K562 (cell line): Measurements from ENCODE around the gene TMEM107. TPM values are rescaled to one million over a fixed set of nuclear protein-coding genes. Genes with fewer than 3 reads are reported as not detected.

ENCODE experiments used
- BACH1 ChIP-seq: fragments of 200-800 bp; sonication (Bioruptor generic); IDR thresholded peaks from 2 replicates; pipeline ENCODE4 v1.6.1; 2016; ENCODE audit warnings: missing genetic modification characterization, missing compliant biosample characterization
- BRCA1 ChIP-seq, 2 experiments: fragments of 450-650 bp in 1 of 2; sonication (generic) in 1 of 2; formaldehyde crosslinking in 1 of 2; IDR thresholded peaks; 2 replicates each; pipeline versions ENCODE4 v1.5.0 to v1.6.1; 2017 to 2020; ENCODE audit warnings: mild to moderate bottlenecking in 1 of 2, missing genetic modification reagents in 1 of 2
- CHD2 ChIP-seq: IDR thresholded peaks from 2 replicates; pipeline ENCODE4 v1.6.1; 2011; ENCODE audit warnings: low read depth, low read length
- DDX20 ChIP-seq: fragments of 450-650 bp; IDR thresholded peaks from 2 replicates; pipeline ENCODE4 v1.6.1; 2016; ENCODE audit warnings: missing genetic modification characterization, low read depth, mild to moderate bottlenecking, missing compliant biosample characterization, moderate library complexity
- FOXA1 ChIP-seq: fragments of 450-650 bp; IDR thresholded peaks from 2 replicates; pipeline ENCODE4 v1.6.1; 2016; ENCODE audit warnings: mild to moderate bottlenecking, borderline replicate concordance
- IRF1 ChIP-seq: sonication (generic); formaldehyde crosslinking; IDR thresholded peaks from 2 replicates; pipeline ENCODE4 v1.8.0; 2022; ENCODE audit warnings: missing genetic modification reagents, mild to moderate bottlenecking, borderline replicate concordance
- IRF2 ChIP-seq: sonication (generic); formaldehyde crosslinking; IDR thresholded peaks from 2 replicates; pipeline ENCODE4 v1.8.1; 2022; ENCODE audit warnings: mild to moderate bottlenecking, missing genetic modification reagents
- NCOA2 ChIP-seq, 2 experiments: fragments of 450-650 bp; IDR thresholded peaks; 2 replicates each; pipeline ENCODE4 v1.6.1; 2018; ENCODE audit warnings: mild to moderate bottlenecking in 2 of 2, moderate library complexity in 1 of 2; ENCODE audit not compliant: partially characterized antibody in 2 of 2
- PHB ChIP-seq: fragments of 250-450 bp; sonication (Bioruptor Pico); IDR thresholded peaks from 2 replicates; pipeline ENCODE4 v1.5.0; 2021
- PHF21A ChIP-seq: fragments of 450-650 bp; IDR thresholded peaks from 2 replicates; pipeline ENCODE4 v1.6.1; 2017; ENCODE audit warnings: low read depth, borderline replicate concordance
- PML ChIP-seq: IDR thresholded peaks from 2 replicates; pipeline ENCODE4 v1.6.1; 2012; ENCODE audit warnings: low read length, inconsistent platforms
- SMARCA4 ChIP-seq: fragments of 450-650 bp; IDR thresholded peaks from 2 replicates; pipeline ENCODE4 v1.6.1; 2016
- SRSF1 ChIP-seq: fragments of 200-400 bp; formaldehyde crosslinking; IDR thresholded peaks from 2 replicates; pipeline ENCODE4 v1.6.1; 2017; ENCODE audit warnings: mild to moderate bottlenecking, low read depth, low read length, moderate library complexity
- TCF15 ChIP-seq: fragments of 250-450 bp; sonication (Bioruptor Pico); IDR thresholded peaks from 2 replicates; pipeline ENCODE4 v1.8.0; 2022; ENCODE audit warnings: moderate library complexity, mild to moderate bottlenecking, inconsistent platforms
- U2AF1 ChIP-seq: fragments of 200-400 bp; formaldehyde crosslinking; optimal IDR thresholded peaks from 2 replicates; pipeline ENCODE3; 2017; ENCODE audit warnings: mild to moderate bottlenecking, low read depth, low read length, moderate library complexity
- ZKSCAN1 ChIP-seq: fragments of 150-350 bp; IDR thresholded peaks from 2 replicates; pipeline ENCODE4 v1.6.1; 2016; ENCODE audit warnings: low read depth, low read length
- ZNF143 ChIP-seq: sonication (generic); formaldehyde crosslinking; IDR thresholded peaks from 2 replicates; pipeline ENCODE4 v1.9.0; 2022; ENCODE audit warnings: mild to moderate bottlenecking, missing genetic modification reagents
- ZNF224 ChIP-seq: sonication (generic); formaldehyde crosslinking; IDR thresholded peaks from 2 replicates; pipeline ENCODE4 v1.8.0; 2022; ENCODE audit warnings: mild to moderate bottlenecking, missing genetic modification reagents
- ZNF449 ChIP-seq: fragments of 250-450 bp; sonication (Bioruptor Pico); IDR thresholded peaks from 2 replicates; pipeline ENCODE4 v1.8.0; 2022; ENCODE audit warnings: moderate library complexity, mild to moderate bottlenecking, inconsistent platforms
- ZNF589 ChIP-seq: fragments of 200-800 bp; sonication (Bioruptor generic); IDR thresholded peaks from 2 replicates; pipeline ENCODE4 v1.6.1; 2016; ENCODE audit warnings: low read depth, missing genetic modification characterization, missing compliant biosample characterization
- polyA plus RNA-seq, 8 experiments: library from polyadenylated mRNA; depleted of rRNA in 4 of 8; stranded (reverse) in 5 of 8; unstranded in 3 of 8; fragments of >200 nt; fragmentation: Nextera tagmentation in 2 of 8; fragmentation: Illumina TruSeq in 1 of 8; extraction: Ambion mirVana in 2 of 8; extraction: Trizol in 1 of 8; gene quantifications; 2 replicates each; pipeline versions ENCODE4 v1.2.1 to v1.2.3, GENCODE V29; 2011 to 2014; ENCODE audit warnings: inconsistent platforms in 1 of 8, missing spikeins in 1 of 8
- total RNA-seq, 7 experiments: library from RNA; depleted of rRNA in 6 of 7; stranded (reverse); fragments of >200 nt in 6 of 7; fragmentation: Illumina TruSeq in 2 of 7; extraction: Trizol in 2 of 7; gene quantifications; 2 replicates each; pipeline versions ENCODE4 v1.2.1 to v1.2.3, GENCODE V29; 2011 to 2021; ENCODE audit warnings: low replicate concordance in 1 of 7
- TF ChIP-seq, protein P1 (sequence below): sonication (generic); IDR thresholded peaks from 2 replicates; pipeline ENCODE4 v1.6.1; 2016
- TF ChIP-seq, protein P2 (sequence below): fragments of 450-650 bp; IDR thresholded peaks from 2 replicates; pipeline ENCODE4 v1.7.1; 2018; ENCODE audit warnings: mild to moderate bottlenecking, low read depth; ENCODE audit not compliant: partially characterized antibody

TMEM107 gene
- total and polyA plus RNA-seq, 9 of the 15 experiments (the other 6 are each of a cell fraction or from before 2014, with no cell fraction given) = 7.1 to 26.2 (median 16.9) TPM

- no peak for TF ChIP-seq ZNF224
- TF ChIP-seq CHD2 = no peak
- TF ChIP-seq SRSF1 = no peak
- TF ChIP-seq, protein P1, sequence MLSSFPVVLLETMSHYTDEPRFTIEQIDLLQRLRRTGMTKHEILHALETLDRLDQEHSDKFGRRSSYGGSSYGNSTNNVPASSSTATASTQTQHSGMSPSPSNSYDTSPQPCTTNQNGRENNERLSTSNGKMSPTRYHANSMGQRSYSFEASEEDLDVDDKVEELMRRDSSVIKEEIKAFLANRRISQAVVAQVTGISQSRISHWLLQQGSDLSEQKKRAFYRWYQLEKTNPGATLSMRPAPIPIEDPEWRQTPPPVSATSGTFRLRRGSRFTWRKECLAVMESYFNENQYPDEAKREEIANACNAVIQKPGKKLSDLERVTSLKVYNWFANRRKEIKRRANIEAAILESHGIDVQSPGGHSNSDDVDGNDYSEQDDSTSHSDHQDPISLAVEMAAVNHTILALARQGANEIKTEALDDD = no peak
- TF ChIP-seq PHF21A = peak; percentile 43; the same call in 1 of the 2 replicates
- peak; percentile 59; the same call in 1 of the 2 replicates for TF ChIP-seq PML
- no peak for TF ChIP-seq ZKSCAN1
- no peak for TF ChIP-seq NCOA2 (IDR thresholded peaks at IDR 0.05; ENCODE audit: partially characterized antibody in 2 of 2)
- TF ChIP-seq U2AF1 = no peak
- no peak for TF ChIP-seq FOXA1
- TF ChIP-seq IRF2 (CRISPR knock-in tag) = no peak
- TF ChIP-seq IRF1 (CRISPR knock-in tag) = no peak
- TF ChIP-seq TCF15 (CRISPR knock-in tag) = no peak
- TF ChIP-seq, protein P2, sequence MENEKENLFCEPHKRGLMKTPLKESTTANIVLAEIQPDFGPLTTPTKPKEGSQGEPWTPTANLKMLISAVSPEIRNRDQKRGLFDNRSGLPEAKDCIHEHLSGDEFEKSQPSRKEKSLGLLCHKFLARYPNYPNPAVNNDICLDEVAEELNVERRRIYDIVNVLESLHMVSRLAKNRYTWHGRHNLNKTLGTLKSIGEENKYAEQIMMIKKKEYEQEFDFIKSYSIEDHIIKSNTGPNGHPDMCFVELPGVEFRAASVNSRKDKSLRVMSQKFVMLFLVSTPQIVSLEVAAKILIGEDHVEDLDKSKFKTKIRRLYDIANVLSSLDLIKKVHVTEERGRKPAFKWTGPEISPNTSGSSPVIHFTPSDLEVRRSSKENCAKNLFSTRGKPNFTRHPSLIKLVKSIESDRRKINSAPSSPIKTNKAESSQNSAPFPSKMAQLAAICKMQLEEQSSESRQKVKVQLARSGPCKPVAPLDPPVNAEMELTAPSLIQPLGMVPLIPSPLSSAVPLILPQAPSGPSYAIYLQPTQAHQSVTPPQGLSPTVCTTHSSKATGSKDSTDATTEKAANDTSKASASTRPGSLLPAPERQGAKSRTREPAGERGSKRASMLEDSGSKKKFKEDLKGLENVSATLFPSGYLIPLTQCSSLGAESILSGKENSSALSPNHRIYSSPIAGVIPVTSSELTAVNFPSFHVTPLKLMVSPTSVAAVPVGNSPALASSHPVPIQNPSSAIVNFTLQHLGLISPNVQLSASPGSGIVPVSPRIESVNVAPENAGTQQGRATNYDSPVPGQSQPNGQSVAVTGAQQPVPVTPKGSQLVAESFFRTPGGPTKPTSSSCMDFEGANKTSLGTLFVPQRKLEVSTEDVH = no peak
- no peak for TF ChIP-seq ZNF449 (CRISPR knock-in tag)
- 0 out of 2 replicates have a peak, but pooled peaks have one; percentile 18 for TF ChIP-seq SMARCA4
- TF ChIP-seq DDX20 = no peak
- no peak for TF ChIP-seq PHB
- no peak for TF ChIP-seq ZNF143 (CRISPR knock-in tag)
- TF ChIP-seq BACH1 (tag) = no peak
- no peak for TF ChIP-seq ZNF589 (CRISPR knock-in tag)
- no peak for TF ChIP-seq BRCA1 (IDR thresholded peaks at IDR 0.05)
- no peak for TF ChIP-seq BRCA1 (CRISPR knock-in tag; IDR thresholded peaks at IDR 0.05)
Observed at GRCh38 chr17:8209907-8210760, 34.0 kb upstream of the TMEM107 start, which contains the start of gene AURKB (continued).
